GM20000 (cell line): ENCODE results near the gene OR4C46.
"Not testable (repeated sequence)": the region's sequence is repeated elsewhere in the genome, so short reads cannot be mapped to it uniquely, and the experiment has no call there.

Source experiments
- DNase-seq: peaks from one replicate; pipeline ENCODE4 v3.0.0; 2012; ENCODE audit warnings: low spot score
- CTCF ChIP-seq: IDR thresholded peaks from 2 replicates; pipeline ENCODE4 v1.5.1; 2012; ENCODE audit warnings: mild to moderate bottlenecking, control low read depth; ENCODE audit errors: extremely low read depth, missing control alignments

Gene OR4C46

GRCh38 chr11:54603898-54604297 is at the start of gene OR4C46:
Gene OR4C46 (minus strand): TSS chr11:54603998. CDS start chr11:54603998, 0 bp downstream.
- no peak for TF ChIP-seq CTCF

GRCh38 chr11:54645606-54646005 is 41.8 kb upstream of the OR4C46 start:
- not testable (repeated sequence) for DNase-seq

More at GRCh38 chr11:54603898-54604297, at the start of gene OR4C46:
- no peak for DNase-seq

GRCh38 chr11:54561439-54561838 is 42.4 kb downstream of the OR4C46 start:
- DNase-seq, result not testable (repeated sequence)

- DNase-seq, result no peak
- no peak for TF ChIP-seq CTCF
These were observed 44.9 kb downstream of the OR4C46 start for GRCh38 chr11:54558919-54559318.

- no peak for DNase-seq
- TF ChIP-seq CTCF, result no peak
These were observed 45.4 kb downstream of the OR4C46 start for GRCh38 chr11:54558407-54558806.
